HG02840 (cell line): ENCODE results near the gene KCNN3.

Experiments used
- ATAC-seq: cut with Tn5 transposase; IDR thresholded peaks from one replicate; pipeline ENCODE4 v1.9.1; 2021; ENCODE audit warnings: mild to moderate bottlenecking, moderate library complexity, moderate number of reproducible peaks; ENCODE audit not compliant: unreplicated experiment, low FRiP score

KCNN3 gene

DNA sequence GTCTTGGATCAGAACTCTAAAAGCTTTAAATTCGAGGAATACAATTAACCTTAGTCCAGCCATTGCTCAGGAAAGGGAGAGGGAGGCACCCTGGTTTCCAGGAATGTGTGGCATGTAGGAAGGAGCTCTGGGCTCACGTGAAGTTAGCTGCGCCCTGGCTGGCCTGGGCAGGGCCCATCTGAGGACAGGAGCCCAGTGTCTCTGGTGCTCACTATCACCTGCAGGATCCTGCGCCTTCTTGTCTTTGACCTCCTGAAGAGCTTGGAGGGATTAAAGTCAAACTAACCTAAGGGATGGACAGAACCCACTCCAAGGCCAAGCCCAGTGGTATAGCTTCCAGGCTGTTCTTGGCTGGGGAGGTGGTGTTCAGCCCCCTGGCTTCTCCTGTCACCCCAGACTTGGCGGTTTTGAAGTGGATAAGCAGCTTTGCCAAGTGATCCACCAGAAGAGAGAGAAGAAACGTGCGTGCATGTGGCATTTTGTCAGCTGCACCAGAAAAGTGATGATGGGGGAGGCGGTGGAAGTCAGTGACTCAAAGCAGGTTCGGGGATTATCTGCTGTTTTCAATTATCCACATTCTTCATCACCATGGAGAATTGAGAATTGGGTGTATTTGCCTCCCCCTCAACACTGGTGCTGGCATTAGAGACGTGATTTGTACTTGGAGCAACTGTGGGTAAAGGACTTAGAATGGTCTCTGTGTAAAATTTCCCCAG, 11.9 kb upstream of the KCNN3 start:
- no peak for ATAC-seq

DNA sequence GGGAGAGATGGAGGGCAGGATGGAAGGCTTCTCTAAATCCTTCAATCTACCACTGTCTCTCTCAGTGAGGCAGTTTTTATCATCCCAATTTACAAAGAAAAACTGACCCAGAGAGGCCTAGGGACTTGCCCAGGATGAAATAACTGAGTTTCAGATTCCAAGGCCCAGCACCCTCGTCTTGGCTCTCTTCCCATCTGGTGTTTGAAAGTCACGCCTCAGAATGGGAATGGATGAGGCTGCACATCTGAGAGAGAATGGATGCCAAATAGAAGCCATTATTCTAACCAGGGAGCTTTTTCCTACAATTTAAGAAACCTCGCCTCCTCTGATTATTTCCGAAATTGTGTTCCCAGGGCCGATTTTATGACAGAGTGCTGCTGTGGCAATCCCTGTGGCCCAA, 10.6 kb upstream of the KCNN3 start:
- ATAC-seq, result no peak

DNA sequence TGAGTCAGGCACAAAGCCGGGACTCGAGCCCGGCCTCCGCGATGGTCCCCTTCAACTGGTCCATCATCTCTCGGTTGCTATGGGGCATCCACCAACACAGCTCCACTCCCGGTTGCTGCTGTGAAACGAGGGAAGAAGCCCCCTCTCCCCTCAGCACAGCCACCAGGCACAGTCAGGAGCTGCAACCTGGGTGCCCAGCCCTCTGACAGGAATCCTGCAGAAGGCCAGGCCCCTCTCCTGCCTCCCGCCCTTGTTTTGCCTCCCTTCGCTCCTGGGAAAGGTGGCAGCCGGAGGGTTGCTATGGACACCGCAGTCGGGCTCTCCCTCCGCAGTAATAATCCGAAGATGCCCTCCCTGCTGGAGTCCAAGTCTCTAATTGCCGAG, 8.9 kb upstream of the KCNN3 start:
- no peak for ATAC-seq

DNA sequence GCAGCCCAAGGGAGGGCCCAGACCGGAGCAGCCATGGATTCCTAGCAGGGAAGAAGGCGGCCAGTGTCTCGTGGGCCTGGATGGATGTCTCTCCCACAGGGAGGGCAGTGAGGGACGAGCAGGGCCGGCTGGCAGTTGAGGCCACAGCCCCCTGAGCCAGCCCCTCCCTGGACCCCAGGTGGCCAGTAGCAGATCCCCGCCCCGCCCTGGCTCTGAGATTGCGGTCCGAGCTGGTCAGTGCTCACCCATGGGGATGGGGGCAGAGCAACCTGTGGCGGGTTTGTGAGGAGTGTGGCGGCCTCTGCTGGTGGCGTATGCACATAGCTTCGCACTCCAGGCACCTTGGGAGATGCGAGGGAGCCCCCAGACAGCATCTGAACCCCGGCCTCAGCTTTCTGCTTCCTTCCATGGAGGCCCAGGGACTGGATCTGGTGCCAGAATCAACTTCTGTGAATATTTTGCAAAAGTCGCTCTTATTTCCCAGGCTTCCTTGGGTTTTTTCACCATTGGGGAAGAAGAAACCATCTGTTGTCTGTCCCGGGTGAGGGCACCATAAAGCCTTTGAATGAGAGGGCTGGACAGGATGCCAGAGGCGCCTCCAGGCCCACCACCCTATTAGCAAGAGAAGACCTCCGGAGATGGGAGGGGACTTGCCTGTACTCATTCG, 8.4 kb upstream of the KCNN3 start:
- ATAC-seq, result no peak

DNA sequence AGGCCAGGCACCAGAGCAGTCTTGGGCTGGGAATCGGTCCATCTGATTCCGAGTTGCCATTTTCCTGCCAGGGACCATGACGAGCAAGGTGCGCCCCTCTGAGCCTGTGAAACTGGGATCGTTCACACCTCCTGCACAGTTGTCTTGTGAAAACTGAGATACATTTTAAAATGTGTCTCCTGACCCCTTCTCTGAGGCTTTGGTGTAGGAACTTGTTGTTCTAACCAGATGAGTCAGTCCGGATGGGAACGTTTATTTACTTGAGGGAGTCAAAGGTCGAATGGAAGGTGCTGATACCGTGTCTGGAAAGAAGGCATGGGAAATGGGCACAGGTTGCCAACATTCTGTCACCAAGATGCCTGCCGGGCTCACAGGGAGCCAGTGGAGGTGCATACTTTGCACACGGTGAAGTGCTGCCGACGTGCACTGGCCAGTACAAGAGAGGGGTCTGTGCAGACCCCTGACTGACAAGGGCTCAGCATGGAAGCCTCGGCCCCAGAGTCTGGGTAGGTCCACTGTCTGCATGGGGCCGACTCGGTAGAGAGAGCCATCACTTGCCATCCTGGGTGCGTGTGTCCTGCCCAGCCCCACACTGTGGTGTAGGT, 7.4 kb upstream of the KCNN3 start:
- ATAC-seq, result no peak

DNA sequence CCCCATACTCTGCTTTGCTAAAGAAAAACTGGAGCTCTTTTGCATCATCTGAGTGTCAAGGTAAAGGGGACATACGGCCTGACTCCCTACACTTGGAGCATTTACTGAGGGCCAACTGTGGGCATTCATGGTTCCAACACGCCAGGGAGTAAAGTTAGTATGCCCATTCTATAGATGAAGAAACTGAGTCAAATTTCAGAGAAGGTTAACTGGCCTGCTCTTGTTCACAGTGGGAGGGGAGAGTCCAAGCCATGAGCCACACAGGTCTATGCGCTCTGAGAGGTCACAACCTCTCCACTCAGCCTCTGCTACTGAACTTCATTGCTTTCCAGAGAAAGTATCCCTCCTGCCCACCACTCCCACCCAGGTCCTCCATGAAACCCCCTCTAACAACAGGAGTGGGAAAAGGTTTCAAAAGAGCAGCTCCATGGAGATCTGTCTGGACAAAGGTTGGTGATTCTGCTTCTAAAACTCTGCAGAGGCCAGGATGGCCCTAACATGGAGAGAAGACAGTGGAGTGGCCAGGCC, 6.8 kb upstream of the KCNN3 start:
- no peak for ATAC-seq

DNA sequence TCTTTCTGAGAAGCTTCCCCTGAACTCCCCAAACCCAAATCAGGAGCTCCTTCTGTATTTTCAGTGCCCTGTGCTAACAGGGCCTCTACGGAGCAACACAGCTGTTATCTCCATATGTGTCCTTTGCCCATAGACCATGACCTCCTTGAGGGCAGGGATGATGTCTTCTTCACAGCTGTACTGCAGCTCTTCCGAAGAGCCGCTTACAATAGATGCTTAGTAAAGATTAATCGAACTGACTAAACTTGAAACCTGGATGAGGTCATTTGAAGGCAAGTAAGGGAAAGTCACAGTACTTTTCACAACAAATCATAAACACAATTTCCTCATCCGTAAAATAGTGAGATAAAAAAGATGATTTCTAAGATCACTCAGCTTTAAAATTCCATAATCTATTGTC, 4.4 kb upstream of the KCNN3 start:
- ATAC-seq, result no peak

DNA sequence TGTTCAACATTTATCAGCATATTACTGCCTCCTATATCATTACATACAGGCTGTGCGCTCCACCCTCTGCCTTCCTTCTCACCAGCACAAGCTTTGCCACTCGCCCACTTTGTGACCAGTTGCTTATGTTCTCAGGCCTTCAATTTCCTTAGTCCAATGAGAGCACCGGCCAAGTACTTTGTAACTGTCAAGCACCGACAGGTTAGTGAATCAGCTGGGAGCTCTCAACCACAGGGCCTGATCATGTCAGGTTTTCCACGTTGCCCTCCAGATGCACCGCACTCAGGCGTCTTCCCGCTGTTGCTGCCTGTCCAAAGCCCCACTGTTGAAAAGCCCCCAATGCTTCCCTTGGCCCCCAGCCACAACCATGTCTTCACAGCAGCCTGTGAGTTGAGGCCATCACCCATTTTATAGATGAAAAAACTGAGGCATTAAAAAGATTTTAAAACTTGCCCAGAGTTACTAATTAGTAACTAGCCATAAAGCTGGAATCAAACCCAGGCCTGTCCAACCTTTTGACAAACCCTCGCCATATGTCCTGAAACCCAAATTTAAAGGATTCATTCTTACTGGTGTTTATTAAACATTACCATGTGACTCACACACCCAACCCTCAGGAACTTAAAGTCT, 3.4 kb upstream of the KCNN3 start:
- ATAC-seq, result no peak

DNA sequence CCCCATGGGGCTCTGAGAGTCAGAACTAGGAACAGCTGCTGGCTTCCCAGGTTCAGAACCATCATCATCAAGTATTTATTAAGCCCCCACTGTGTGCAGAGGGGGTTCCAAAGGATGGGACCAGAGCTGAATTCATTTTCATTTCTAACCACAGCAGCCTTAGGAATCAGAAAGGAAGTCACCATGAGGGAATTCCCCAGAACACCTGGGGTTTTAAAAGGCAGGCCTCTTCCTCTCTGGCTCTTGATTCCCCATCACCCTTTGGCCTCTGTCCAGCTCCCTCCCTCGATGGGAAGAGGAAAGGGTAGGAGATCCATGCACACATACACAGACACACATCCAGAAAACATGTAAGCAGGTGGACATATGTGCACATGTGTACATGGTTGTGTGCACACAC, 1.3 kb upstream of the KCNN3 start:
- ATAC-seq, result no peak

DNA sequence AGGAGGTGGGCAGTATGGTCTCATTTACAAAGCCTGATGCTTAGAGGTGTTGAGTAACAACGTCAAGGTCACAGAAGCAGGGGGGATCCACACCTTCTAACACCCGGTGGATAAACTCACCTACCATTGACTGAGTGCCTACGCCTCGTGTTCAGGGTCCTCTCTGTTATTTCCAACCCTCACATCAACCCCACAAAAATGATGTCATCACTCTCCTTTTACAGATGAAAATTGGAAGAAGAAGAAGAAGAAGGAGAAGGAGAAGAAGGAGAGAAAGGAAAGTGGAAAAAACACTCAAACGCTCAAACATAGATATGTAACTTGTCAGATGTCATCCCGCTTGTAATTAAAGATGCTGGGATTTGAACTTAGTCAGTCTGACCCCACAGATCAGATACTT, 653 bp upstream of the KCNN3 start:
- ATAC-seq, result no peak

DNA sequence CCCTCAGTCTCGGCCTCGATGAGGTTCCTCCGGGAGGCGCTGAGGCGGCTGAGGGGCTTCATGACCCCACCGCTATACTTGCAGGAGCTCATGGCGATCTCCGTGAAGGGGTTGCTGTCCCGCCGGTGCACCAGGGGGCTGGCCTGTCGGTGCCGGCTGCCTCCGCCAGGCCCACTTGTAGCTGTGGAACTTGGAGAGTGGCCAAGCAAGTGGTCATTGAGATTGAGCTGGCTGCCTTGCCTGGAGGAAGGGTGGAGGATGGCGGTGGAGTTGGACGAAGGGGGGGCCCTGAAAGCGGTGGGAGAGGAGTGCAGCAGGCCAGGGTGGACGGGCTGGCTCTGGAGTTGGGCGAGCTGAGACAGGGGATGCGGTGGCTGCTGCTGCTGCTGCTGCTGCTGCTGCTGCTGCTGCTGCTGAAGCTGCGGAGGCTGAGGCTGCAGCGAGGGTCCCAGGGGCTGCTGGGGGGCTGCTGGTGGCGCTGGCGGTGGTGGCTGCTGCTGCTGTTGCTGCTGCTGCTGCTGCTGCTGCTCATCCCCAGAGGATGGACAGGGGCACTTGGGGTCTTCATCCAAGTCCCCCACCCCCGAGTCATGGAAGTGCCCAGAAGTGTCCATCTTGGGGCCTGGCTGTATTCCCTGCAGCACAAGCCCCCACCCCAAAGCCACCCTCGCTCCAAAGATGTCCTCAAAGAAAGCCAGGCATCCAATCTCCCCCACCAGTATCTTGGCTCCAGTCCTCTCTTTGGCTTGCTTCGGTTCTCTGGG, 548 bp downstream of the KCNN3 start:
- ATAC-seq, result no peak

DNA sequence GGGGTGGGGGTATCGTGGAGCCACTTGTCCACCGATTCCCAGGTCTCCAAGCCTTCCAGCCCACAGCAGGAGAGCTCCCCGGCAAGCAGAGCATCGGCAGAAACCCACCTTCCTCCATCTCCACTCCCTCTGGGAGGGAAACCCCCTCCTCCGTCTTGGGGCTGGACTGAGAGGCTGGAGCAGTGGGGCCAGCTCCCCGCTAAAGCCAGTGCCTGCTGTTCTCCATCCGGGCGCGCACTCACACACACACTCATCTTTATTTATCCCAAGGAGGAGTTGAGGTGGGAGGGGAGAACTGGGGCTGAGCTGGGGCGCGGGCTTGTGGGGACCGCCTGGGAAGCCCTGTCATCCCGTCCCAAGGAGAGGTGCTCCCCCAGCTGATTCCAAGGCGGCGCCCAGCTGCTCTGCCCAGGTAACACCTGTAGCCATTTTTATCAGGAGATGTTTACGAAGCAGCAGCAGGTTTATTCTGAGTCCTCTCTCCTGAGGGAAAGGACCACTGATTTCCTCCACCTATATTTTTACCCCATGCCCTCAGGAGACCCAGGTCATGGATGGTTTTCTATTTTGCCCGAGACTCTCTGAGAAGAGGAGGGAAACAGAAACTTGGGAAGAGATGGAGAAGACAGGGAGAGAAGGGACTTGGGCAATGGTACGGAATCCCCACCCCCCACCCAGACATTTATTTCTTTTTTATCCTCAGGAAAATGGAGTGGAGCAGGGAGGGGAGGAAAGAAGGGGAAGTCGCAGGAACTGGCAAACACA, 2.1 kb downstream of the KCNN3 start:
- no peak for ATAC-seq

DNA sequence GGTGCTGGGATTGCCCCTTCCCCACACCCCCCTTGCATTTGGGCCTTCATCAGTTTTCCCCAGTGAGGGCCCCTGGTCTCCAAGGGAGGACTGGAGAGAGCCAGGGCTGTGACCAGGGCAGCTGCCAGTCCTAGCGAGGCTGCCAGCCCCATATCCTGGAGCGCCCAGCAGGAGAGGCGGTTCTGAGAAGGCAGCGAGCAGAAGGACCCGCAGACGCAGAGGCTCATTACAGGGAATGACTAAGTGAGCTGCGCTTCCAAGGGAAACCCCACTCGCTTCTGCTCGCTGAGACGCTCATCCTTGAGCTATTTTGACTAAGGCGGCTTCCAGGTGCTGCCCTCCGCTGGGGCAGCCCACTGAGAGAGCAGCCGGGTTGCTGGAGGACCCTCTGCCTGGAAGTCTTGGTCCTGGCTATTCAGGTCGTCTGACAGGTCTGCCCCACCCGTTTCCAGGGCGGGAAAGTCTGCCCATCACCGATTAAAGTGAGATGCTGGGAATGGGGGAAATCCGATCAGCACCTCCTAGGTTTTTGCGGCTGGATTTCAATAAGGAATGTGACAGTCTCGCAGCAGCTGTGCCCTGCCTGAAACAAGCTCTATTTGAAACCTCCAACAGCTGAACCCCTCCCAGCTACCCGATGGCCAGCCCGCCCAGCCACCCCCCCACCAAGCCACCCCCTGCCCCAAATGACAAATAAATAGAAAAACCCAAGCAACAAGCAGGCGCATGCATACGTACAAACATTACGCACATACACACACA, 2.8 kb downstream of the KCNN3 start:
- no peak for ATAC-seq

DNA sequence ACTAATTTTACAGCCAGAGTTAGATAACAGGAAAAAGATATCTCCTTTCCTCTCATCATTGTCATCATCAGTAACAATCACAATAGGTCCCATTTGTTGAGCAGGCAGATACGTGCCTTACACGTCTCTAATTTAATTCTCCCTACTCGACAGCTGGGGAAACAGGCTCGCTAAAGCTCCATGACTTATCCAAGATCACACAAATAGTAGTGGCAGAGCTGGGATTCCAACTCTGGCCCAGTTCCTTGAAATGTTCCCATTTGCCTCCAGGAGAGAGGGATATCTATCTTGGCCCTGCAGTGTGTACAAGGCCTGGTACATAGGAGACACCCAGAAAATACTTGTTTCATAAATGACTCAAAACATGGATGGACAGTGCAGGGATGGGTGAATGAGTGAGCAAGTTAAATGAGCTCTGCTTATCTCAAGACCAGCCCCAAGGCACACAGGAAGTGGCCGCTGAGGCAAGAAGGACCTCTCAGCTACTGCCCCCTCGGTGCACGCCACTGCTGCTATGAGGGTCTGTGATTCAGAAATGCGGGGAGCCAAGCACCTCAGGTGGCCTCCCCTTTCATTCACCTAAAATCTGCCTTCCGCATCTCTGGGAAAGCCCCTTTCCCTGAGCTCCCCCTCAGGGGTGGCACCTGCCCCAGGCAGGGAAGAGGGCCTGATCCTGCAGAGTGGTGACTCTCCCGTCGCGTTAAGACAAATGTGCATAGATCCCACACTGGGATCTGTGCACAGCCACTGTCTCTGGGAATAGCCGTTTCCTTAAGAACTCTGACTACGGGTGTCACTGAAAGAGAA, 3.6 kb downstream of the KCNN3 start:
- no peak for ATAC-seq

DNA sequence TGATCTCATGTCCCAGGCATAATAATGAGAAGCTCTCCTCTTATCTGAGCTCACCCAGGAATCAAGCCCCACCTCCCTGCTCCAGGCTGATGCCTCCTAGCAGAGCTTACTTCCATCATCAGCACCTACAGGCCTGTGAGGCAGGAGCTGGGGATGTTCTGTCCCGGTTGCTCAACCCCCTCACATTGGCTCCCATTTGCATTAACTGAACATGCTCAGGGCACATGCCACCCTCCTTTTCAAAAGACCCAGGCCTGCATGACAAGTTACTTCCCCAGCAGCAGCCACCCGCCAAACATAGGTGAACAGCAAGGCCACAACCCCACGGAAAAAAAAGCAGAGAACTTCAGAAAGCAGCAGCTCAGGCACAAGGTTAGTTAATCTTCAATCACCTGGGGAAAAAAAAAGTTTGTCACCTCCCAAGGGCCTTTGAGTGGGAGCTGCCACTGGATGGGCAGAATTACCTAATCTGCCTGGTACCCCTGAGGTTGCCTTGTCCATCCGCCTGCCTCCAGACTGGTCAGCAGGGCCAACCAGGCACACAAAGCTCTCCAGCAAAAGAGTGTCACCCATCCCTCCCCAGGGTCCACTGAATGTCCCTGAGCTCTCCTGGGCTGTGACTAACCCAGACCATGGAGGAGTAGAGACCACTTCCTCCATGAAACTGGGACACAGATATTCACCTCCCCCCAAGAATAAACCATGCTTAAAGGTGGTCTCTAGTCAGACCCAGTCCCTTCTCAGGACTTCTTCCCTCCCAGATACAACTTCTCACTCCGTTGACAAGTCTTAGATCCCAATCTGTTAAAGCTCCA, 4.4 kb downstream of the KCNN3 start:
- no peak for ATAC-seq

DNA sequence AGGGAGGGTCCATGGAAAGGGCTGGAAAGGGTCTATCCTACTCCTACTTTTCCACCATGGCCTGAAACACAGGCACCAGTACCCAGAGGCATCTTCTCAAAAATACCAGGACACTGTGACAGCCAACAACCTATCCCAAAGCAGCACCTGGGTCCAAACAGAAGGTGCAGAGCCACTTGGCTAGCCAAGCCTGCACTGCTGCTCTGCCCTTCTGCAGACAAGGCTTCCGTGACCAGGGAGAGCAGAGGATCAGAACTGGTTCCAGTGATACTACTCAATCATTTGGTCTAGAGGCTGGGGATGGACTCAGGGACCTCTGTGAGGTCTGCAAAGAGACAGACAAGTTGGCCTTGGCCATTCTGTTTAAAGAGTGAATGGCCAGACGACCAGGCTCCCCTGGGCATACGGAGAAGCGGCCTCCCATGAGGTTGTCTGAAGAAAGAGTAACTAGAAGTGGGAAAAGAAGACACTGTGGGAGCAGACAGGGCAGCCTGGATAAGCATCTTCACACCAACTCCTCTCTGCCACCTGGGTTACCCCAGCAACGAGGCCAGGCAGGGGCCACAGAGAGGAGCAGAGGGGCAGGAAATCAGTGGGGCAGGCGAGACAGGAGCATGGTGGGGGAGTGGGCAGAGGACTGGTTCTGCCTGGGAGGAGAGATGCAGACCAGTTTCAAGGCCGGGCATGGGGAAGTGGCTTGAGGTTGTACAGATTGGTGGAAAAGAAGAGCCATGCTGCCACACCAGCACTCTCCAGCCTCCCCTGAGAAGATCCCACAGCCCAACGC, 5.7 kb downstream of the KCNN3 start:
- no peak for ATAC-seq
